Smooth muscle cell (in vitro differentiated cells): Measurements from ENCODE around the gene ALDH1A1. TPM values are rescaled to one million over a fixed set of nuclear protein-coding genes. Genes with fewer than 3 reads are reported as not detected.

Experiments
- DNase-seq: peaks from one replicate; lab custom pipeline; 2025; ENCODE audit not compliant: unreplicated experiment; lab: John Stamatoyannopoulos, UW
- H2AFZ ChIP-seq: fragments of 200-600 bp; sonication (generic); 2 replicates; pipeline ENCODE4 v1.6.0; 2016; ENCODE audit warnings: antibody characterized with exemption, low read depth, mild to moderate bottlenecking
- H3F3A ChIP-seq: fragments of 200-600 bp; sonication (generic); 2 replicates; pipeline ENCODE4 v1.6.0; 2017; ENCODE audit warnings: antibody characterized with exemption, low read depth
- H3K27ac ChIP-seq: fragments of 200-600 bp; sonication (generic); 2 replicates; pipeline ENCODE4 v1.5.1; 2016; ENCODE audit warnings: low read depth, mild to moderate bottlenecking
- H3K27me3 ChIP-seq: fragments of 200-600 bp; sonication (generic); 2 replicates; pipeline ENCODE4 v1.6.1; 2016; ENCODE audit warnings: low read depth, mild to moderate bottlenecking
- H3K36me3 ChIP-seq: fragments of 200-600 bp; sonication (generic); 2 replicates; pipeline ENCODE4 v1.5.1; 2016; ENCODE audit warnings: low read depth
- H3K4me1 ChIP-seq: fragments of 200-600 bp; sonication (generic); 2 replicates; pipeline ENCODE4 v1.5.1; 2016; ENCODE audit warnings: low read depth
- H3K4me2 ChIP-seq: fragments of 200-600 bp; sonication (generic); 2 replicates; pipeline ENCODE4 v1.6.0; 2016; ENCODE audit warnings: mild to moderate bottlenecking
- H3K4me3 ChIP-seq: fragments of 200-600 bp; sonication (generic); 2 replicates; pipeline ENCODE4 v1.5.1; 2016; ENCODE audit warnings: mild to moderate bottlenecking
- H3K79me2 ChIP-seq: fragments of 200-600 bp; sonication (generic); 2 replicates; pipeline ENCODE4 v1.6.0; 2016; ENCODE audit warnings: low read depth, mild to moderate bottlenecking
- H3K9ac ChIP-seq: fragments of 200-600 bp; sonication (generic); 2 replicates; pipeline ENCODE4 v1.6.0; 2016; ENCODE audit warnings: low read depth
- H3K9me3 ChIP-seq: fragments of 200-600 bp; sonication (generic); replicated peaks from 2 replicates; pipeline ENCODE4 v1.5.1; 2016; ENCODE audit warnings: low read depth
- H4K20me1 ChIP-seq: fragments of 200-600 bp; sonication (generic); 2 replicates; pipeline ENCODE4 v1.6.0; 2016; ENCODE audit warnings: low read depth
- WGBS: methylation state at CpG from one replicate; pipeline ENCODE4 v1.1.7; 2016; ENCODE audit warnings: low lambda C conversion rate; 5-methylcytosine and 5-hydroxymethylcytosine counted together
- polyA plus RNA-seq: library from polyadenylated mRNA; unstranded; fragments of >200 nt; fragmentation: Nextera tagmentation; extraction: Ambion mirVana; gene quantifications from 2 replicates; pipeline ENCODE4 v1.2.1, GENCODE V29; 2016
- total RNA-seq: library from RNA; depleted of rRNA; stranded (reverse); fragments of >200 nt; gene quantifications from 2 replicates; pipeline ENCODE4 v1.2.3, GENCODE V29; 2014
- TF ChIP-seq, protein P1 (sequence below): fragments of 200-600 bp; sonication (generic); IDR thresholded peaks from 2 replicates; pipeline ENCODE4 v1.5.1; 2017; ENCODE audit warnings: borderline replicate concordance, mild to moderate bottlenecking, antibody characterized with exemption; ENCODE audit not compliant: insufficient read depth, poor library complexity, severe bottlenecking

ALDH1A1 gene
- total and polyA plus RNA-seq, 2 experiments from 2014 or later = 0.07 to 0.09 TPM

DNA sequence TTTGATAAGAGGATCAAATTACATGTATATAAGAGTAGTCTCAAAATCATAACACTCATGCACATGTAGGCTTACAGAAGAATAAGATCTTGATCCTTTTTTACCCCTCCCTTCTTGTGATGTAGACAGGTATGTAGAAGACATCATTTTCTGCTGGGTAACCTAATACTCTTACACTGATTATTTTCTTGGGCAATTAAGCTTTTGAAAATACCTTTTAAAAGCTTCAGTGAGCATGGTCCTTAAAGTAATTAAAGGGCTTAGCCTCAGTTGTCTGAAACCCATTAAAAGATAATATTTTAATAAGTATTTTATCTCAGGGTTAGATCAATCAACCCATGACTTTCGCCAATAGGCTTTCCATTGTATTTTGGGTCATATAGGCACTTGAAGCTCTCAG lies 50.6 kb downstream of the ALDH1A1 start:
- TF ChIP-seq, protein P1, sequence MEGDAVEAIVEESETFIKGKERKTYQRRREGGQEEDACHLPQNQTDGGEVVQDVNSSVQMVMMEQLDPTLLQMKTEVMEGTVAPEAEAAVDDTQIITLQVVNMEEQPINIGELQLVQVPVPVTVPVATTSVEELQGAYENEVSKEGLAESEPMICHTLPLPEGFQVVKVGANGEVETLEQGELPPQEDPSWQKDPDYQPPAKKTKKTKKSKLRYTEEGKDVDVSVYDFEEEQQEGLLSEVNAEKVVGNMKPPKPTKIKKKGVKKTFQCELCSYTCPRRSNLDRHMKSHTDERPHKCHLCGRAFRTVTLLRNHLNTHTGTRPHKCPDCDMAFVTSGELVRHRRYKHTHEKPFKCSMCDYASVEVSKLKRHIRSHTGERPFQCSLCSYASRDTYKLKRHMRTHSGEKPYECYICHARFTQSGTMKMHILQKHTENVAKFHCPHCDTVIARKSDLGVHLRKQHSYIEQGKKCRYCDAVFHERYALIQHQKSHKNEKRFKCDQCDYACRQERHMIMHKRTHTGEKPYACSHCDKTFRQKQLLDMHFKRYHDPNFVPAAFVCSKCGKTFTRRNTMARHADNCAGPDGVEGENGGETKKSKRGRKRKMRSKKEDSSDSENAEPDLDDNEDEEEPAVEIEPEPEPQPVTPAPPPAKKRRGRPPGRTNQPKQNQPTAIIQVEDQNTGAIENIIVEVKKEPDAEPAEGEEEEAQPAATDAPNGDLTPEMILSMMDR = no peak

DNA sequence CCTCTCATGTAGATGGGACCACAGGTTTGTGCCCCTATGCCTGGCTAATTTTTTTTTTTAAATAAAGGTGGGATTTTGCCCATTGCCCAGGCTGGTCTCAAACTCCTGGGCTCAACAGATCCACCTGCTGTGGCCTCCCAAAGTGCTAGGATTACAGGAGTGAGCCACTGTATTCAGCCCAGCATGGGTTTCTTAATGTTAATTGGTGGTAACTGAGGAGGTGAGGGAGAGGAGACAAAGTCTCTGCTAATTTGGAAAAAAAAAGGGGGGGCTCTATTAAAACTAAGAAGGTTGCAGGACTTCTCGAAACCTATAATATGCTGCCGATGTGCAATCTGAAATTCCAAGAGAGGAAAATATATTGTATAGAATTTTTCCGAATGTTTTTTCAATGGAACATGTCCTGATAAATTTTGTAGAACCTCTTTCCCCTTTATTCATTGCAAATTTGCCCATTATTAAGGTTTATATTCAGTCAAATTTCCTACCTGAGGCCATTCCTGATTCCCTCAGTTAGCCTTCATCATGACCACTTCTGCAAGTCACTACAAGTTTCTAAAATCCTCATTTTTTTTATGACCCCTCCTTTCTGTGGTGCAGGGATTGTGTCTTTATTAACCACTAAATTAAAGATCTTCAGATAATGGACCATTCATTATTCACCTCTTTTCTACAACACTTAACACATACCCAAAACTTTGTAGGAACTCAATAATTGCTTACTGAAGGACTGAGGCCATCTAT lies 52.9 kb downstream of the ALDH1A1 start:
- TF ChIP-seq, protein P1 = no peak
- WGBS = 93% methylated on average over 3 of the region's 3 CpGs

More for the DNA sequence above, 50.6 kb downstream of the ALDH1A1 start:
- no peaks in the 10 kb centered on the region for H3F3A ChIP-seq
- no peaks in the 10 kb centered on the region for H3K79me2 ChIP-seq
- no peaks in the 10 kb centered on the region for H3K27me3 ChIP-seq
- no peak overlapping the region for H3K9ac ChIP-seq
- H3K9me3 ChIP-seq = no peaks in the 10 kb centered on the region
- DNase-seq = no peak
- no peak overlapping the region for H2AFZ ChIP-seq
- H3K27ac ChIP-seq = no peak overlapping the region
- no peaks in the 10 kb centered on the region for H3K4me1 ChIP-seq
- WGBS = 97% methylated on average over 1 of the region's 1 CpG
- no peak overlapping the region for H3K4me2 ChIP-seq
- H4K20me1 ChIP-seq = no peaks in the 10 kb centered on the region
- no peaks in the 10 kb centered on the region for H3K36me3 ChIP-seq
- H3K4me3 ChIP-seq = no peak overlapping the region

DNA sequence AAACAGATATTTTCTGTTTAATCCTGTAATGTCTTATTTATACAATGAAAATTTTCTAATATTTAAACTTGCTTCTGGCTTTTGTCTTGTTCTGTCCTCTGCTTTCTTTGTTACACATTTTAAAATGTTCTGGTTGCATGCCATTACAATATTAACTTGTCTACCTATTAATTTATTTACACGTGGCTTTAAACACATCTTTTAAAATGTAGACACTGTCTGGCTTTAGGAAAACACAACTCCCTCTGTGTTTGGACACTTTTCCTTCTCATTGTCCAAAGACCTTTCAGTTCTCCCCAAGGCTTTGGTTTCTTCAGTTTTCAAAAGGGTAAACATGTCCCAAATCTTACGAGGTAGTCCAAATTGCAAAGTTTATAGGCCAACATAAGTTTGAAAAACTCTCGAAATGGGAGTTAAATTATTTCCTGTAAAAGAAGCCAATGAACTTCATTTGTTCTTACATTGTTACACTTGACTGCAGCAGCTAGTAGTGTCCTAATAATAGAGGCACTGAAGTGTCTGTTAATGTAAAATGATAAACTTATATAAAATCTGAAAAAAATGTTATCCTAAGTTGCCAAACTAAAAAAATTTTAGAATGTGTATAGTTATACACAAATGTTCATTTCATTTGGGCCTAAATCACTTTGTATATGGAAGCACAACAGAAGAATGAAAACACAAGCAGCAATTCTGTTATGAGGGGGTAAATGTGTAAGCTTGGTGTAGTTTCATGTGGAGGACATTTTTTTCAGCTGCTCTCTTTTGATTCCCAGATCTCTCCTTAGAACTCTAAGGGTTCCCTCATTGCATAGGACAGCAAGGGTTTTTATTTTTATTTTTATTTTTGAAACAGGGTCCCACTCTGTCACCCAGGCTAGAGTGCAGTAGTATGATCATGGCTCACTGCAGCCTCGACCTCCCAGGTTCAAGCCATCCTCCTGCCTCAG lies 53.8 kb downstream of the ALDH1A1 start:
- H3K4me3 ChIP-seq = no peak overlapping the region
- H3K9me3 ChIP-seq = no peaks in the 10 kb centered on the region
- 85% methylated on average over 4 of the region's 4 CpGs for WGBS

More for the DNA sequence above, 52.9 kb downstream of the ALDH1A1 start:
- Histone ChIP-seq H3K4me2 (no peak overlapping the region), H3K9ac (no peak overlapping the region), H3K4me1 (peaks cover 5% of the 10 kb centered on the region), H3K79me2 (no peaks in the 10 kb centered on the region), H4K20me1 (no peaks in the 10 kb centered on the region), H3K9me3 (no peaks in the 10 kb centered on the region), H3K27me3 (no peaks in the 10 kb centered on the region), H2AFZ (no peak overlapping the region), H3F3A (no peaks in the 10 kb centered on the region), H3K36me3 (no peaks in the 10 kb centered on the region), H3K4me3 (no peak overlapping the region), H3K27ac (no peak overlapping the region)
- no peak for DNase-seq

More for the DNA sequence above, 53.8 kb downstream of the ALDH1A1 start:
- Histone ChIP-seq H3K27me3 (no peaks in the 10 kb centered on the region), H3F3A (no peaks in the 10 kb centered on the region), H3K9ac (no peak overlapping the region), H3K4me2 (no peak overlapping the region), H4K20me1 (no peaks in the 10 kb centered on the region), H2AFZ (no peak overlapping the region), H3K36me3 (no peaks in the 10 kb centered on the region), H3K79me2 (no peaks in the 10 kb centered on the region), H3K4me1 (peaks cover 10% of the 10 kb centered on the region), H3K27ac (no peak overlapping the region)
- TF ChIP-seq, protein P1 = no peak
- DNase-seq = no peak
